Left ventricle myocardium inferior (tissue), 1 donor: ENCODE results near the gene ZFHX3. TPM values are rescaled to one million over a fixed set of nuclear protein-coding genes. Genes with fewer than 3 reads are reported as not detected.

ENCODE experiments used
- DNase-seq: peaks from one replicate; pipeline ENCODE4 v3.0.0-alpha.2; 2020
- H3K27ac ChIP-seq: fragments of 200-600 bp; replicated peaks from 2 replicates; pipeline ENCODE4 v1.8.0; 2021
- H3K27me3 ChIP-seq: fragments of 200-600 bp; 2 replicates; pipeline ENCODE4 v1.8.0; 2021; ENCODE audit warnings: low read depth
- H3K36me3 ChIP-seq: fragments of 200-600 bp; 2 replicates; pipeline ENCODE4 v1.8.0; 2021
- H3K4me1 ChIP-seq: fragments of 200-600 bp; 2 replicates; pipeline ENCODE4 v1.8.0; 2021
- H3K4me3 ChIP-seq: fragments of 200-600 bp; 2 replicates; pipeline ENCODE4 v1.8.0; 2021; ENCODE audit warnings: mild to moderate bottlenecking, moderate library complexity
- H3K9me3 ChIP-seq: fragments of 200-600 bp; replicated peaks from 2 replicates; pipeline ENCODE4 v1.8.0; 2021
- CTCF ChIP-seq: fragments of 200-600 bp; IDR thresholded peaks from 2 replicates; pipeline ENCODE4 v1.8.0; 2021; ENCODE audit warnings: antibody characterized with exemption, mild to moderate bottlenecking, borderline replicate concordance
- intact Hi-C: fragments of 100-400 bp; cut with micrococcal nuclease; formaldehyde crosslinking; loops from one replicate; pipeline ENCODE4 v1.11.0; 2022
- total RNA-seq: library from RNA; stranded (reverse); fragmentation: NEBNext Ultra II Directional; extraction: Animal tissue kit (Norgen Biotek cat#: 25700); gene quantifications from one replicate; pipeline ENCODE4 v1.2.1, GENCODE V29; 2021
- donor health status: DM: no; HTN: yes; CAD: no; lungs with severe emphysema.

The ZFHX3 gene
- total RNA-seq, 1 donor from 2014 or later = 9.6 TPM

GRCh38 chr16:72876221-72876620, 171.7 kb downstream of the ZFHX3 start:
- Histone ChIP-seq H3K4me1 (peaks cover 49% of the 10 kb centered on the region), H3K27ac (peak overlapping the region; percentile 60), H3K27me3 (no peaks in the 10 kb centered on the region), H3K9me3 (no peaks in the 10 kb centered on the region), H3K4me3 (no peak overlapping the region), H3K36me3 (no peaks in the 10 kb centered on the region)
- peak; percentile 75 for DNase-seq
- no peak for TF ChIP-seq CTCF
- intact Hi-C loops = no loop called here

GRCh38 chr16:72875291-72876031, 172.5 kb downstream of the ZFHX3 start:
- intact Hi-C loops = no loop called here
- DNase-seq = no peak
- Histone ChIP-seq H3K27me3 (no peaks in the 10 kb centered on the region), H3K9me3 (no peaks in the 10 kb centered on the region), H3K4me3 (no peak overlapping the region), H3K4me1 (peaks cover 49% of the 10 kb centered on the region), H3K27ac (peak overlapping the region; percentile 60), H3K36me3 (no peaks in the 10 kb centered on the region)
- no peak for TF ChIP-seq CTCF

- Histone ChIP-seq H3K36me3 (no peaks in the 10 kb centered on the region), H3K4me1 (peaks cover 50% of the 10 kb centered on the region), H3K27me3 (no peaks in the 10 kb centered on the region), H3K27ac (no peak overlapping the region), H3K4me3 (no peak overlapping the region), H3K9me3 (no peaks in the 10 kb centered on the region)
- no peak for TF ChIP-seq CTCF
- intact Hi-C loops = no loop called here
- DNase-seq = no peak
Observed at GRCh38 chr16:72873853-72874252, 174.1 kb downstream of the ZFHX3 start.

GRCh38 chr16:72873044-72873443, 174.9 kb downstream of the ZFHX3 start:
- TF ChIP-seq CTCF = no peak
- Histone ChIP-seq H3K9me3 (no peaks in the 10 kb centered on the region), H3K36me3 (no peaks in the 10 kb centered on the region), H3K4me3 (no peak overlapping the region), H3K27me3 (no peaks in the 10 kb centered on the region), H3K4me1 (peaks cover 50% of the 10 kb centered on the region), H3K27ac (no peak overlapping the region)
- intact Hi-C loops = no loop called here
- no peak for DNase-seq

- TF ChIP-seq CTCF = no peak
- peaks cover 23% of the 10 kb centered on the region for H3K4me1 ChIP-seq
- no peaks in the 10 kb centered on the region for H3K36me3 ChIP-seq
- intact Hi-C loops = no loop called here
- H3K27ac ChIP-seq = no peak overlapping the region
- no peaks in the 10 kb centered on the region for H3K9me3 ChIP-seq
- no peaks in the 10 kb centered on the region for H3K27me3 ChIP-seq
- DNase-seq = no peak
- H3K4me3 ChIP-seq = no peak overlapping the region
Observed at GRCh38 chr16:72865835-72866234, 182.1 kb downstream of the ZFHX3 start.
